AG04449 (cell line): ENCODE results near the gene RNASE8.

Source experiments
- CTCF ChIA-PET: fragments of 350-600 bp; formaldehyde crosslinking; extraction: SDS; loops from one replicate; lab custom pipeline; 2021; ENCODE audit warnings: antibody characterized with exemption; lab: Yijun Ruan, JAX
- POLR2A ChIA-PET: fragments of 400-600, 350-600 bp; formaldehyde crosslinking; extraction: SDS; loops from one replicate; lab custom pipeline; 2020; ENCODE audit warnings: antibody characterized with exemption, inconsistent platforms; lab: Yijun Ruan, JAX
- DNase-seq: peaks from one replicate; pipeline ENCODE4 v3.0.0-alpha.2; 2010; ENCODE audit warnings: low read depth, low spot score
- H3K4me3 ChIP-seq: 2 replicates; pipeline ENCODE4 v1.5.1; 2011; ENCODE audit warnings: low read depth, mild to moderate bottlenecking, control low read depth, low read length
- CTCF ChIP-seq: IDR thresholded peaks from one replicate; pipeline ENCODE4 v1.5.1; 2011; ENCODE audit warnings: mild to moderate bottlenecking, moderate library complexity, low read length, control low read depth, inconsistent platforms; ENCODE audit not compliant: insufficient read depth; ENCODE audit errors: missing control alignments

RNASE8 gene

GRCh38 chr14:21103710-21104447, 46.3 kb downstream of the RNASE8 start:
- CTCF ChIA-PET, result interaction anchor here (0.7 to 14.2 kb wide), 45 partner anchors 9 to 673 kb away, joined by 3 to 684 read pairs (median 7); partner anchors contain the start of genes ARHGEF40, METTL17, NDRG2 and RNASE7
- peak; percentile 90 for TF ChIP-seq CTCF
- POLR2A ChIA-PET, result interaction anchor here (0.9 to 2.5 kb wide), 7 partner anchors 11 to 133 kb away, joined by 3 to 16 read pairs (median 4); no protein-coding TSS in a partner anchor
- H3K4me3 ChIP-seq, result peak overlapping the region; percentile 93
- DNase-seq, result peak; percentile 71

DNA sequence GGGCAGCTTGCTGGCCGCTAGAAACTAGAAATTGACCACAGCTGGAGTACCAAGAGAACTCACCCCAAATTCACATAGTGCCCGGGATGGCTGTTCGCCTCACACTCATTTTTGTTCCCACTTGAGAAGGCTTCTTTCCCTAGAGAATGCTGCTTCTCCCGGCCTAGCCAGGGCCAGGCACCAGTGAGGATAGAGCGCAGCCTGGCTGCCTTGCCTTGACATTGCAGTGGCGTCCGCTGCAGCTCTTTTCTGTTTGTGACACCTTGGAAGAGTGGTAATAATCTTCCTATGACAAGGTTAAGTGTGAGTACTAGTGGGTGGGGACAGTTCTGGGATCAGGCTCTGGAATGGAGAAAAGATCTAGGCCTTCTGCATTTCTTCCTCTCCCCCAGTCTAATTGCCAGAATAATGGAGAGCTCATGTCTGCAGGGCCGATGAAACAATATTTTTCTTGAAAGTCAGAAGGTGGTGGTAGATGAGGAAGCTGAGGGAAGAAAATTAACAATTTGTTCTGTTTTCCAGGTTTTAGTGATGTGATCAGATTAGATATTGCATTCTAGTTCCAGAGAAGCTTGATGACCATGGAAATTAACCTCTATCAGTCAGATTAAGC, 46.9 kb downstream of the RNASE8 start:
- CTCF ChIA-PET, result interaction anchor here (0.6 to 14.2 kb wide), 50 partner anchors 10 to 674 kb away, joined by 3 to 684 read pairs (median 5); partner anchors contain the start of genes ARHGEF40, METTL17, NDRG2 and RNASE7
- POLR2A ChIA-PET, result interaction anchor here (0.9 to 2.5 kb wide), 6 partner anchors 12 to 134 kb away, joined by 3 to 16 read pairs (median 4); no protein-coding TSS in a partner anchor
- H3K4me3 ChIP-seq, result peak overlapping the region; percentile 93
- DNase-seq, result no peak
- TF ChIP-seq CTCF, result peak; percentile 98

DNA sequence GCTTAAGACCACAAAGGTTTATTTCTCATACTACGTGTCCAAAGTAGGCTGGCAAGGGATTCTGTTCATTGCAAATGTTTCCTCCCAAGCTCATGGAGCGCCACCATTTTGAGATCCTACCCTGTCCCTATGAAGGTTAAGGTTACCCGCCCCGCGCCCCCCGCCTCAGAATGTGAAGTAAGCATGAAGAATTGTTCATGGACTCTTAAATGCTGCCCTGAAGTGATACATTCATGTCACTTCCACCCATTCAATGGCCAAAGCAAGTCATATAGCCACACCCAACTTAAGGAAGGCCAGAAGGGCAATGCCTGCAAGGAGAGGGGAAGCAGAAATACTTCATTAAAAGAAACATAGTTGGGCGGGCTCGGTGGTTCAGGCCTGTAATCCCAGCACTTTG, 47.5 kb downstream of the RNASE8 start:
- DNase-seq, result no peak
- POLR2A ChIA-PET, result interaction anchor here (1.0 to 2.5 kb wide), 5 partner anchors 13 to 134 kb away, joined by 3 to 16 read pairs (median 5); no protein-coding TSS in a partner anchor
- no peak overlapping the region for H3K4me3 ChIP-seq
- TF ChIP-seq CTCF, result no peak
- CTCF ChIA-PET, result interaction anchor here (0.6 to 14.2 kb wide), 43 partner anchors 10 to 424 kb away, joined by 3 to 684 read pairs (median 7); partner anchors contain the start of genes ARHGEF40, METTL17, NDRG2 and RNASE7

DNA sequence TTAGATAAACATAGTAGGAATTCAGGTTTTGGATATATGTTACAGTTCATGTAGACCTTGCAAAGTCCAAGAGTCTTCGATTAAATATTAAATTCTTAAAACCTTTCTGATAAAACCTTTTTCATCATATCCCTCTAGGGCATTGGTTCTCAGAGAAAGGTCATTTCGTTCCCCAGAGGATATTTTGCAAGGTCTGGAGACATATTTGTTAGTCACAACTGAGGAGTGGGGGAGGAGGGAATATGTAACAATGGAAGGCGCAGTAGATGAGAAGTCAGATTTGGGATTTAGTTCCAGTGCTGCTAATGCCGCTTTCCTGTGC, 48.5 kb downstream of the RNASE8 start:
- TF ChIP-seq CTCF, result no peak
- CTCF ChIA-PET, result interaction anchor here (1.0 to 14.2 kb wide), 23 partner anchors 9 to 493 kb away, joined by 3 to 684 read pairs (median 35); partner anchors contain the start of genes ARHGEF40, METTL17, RNASE7 and SLC39A2
- POLR2A ChIA-PET, result no interaction called here
- no peak for DNase-seq
- H3K4me3 ChIP-seq, result no peak overlapping the region

DNA sequence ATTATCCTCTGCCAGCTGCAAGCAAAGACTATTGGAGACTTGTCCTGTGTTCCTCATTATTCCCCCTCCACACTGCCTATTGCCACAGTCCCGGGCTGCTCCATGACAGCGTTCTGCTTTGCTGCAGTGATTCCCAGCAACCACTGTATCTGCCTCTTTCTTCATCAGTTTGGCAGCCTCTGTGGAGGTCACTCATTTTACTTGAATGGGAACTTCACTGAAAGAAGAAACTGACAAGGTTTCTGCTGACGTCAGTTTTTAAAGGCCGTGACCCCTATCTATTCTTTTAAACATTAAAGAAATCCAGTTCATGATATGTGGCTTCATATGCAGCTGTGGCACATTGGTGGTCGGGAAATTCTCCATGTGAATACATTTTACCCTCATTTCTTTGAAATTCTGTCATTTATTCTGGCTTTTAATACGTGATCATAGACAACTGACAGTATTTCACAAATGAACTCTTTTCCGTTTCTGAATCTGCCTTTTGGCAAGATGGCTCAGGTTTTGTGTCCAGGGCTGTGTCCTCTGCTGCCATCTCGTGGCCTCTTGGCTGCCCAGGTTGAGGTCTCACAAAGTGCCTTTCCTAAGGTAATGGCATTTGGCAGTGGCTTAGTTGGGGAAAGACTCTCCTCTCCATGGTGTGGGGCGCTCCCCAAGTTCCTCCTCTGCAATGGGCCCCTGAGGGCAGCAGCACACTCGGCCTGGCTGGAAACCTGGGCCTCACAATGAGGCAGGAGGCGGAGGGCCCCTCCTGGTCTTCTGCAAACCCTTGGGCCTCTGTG, 49.1 kb downstream of the RNASE8 start:
- H3K4me3 ChIP-seq, result no peak overlapping the region
- CTCF ChIA-PET, result interaction anchor here (0.9 to 14.2 kb wide), 26 partner anchors 8 to 493 kb away, joined by 3 to 684 read pairs (median 14); partner anchors contain the start of genes ARHGEF40, METTL17, RNASE7 and SLC39A2
- peak; percentile 85 for TF ChIP-seq CTCF
- DNase-seq, result no peak
- POLR2A ChIA-PET, result no interaction called here
